HG02588 (cell line): ENCODE measurements around the gene GHR.

ENCODE experiments used
- ATAC-seq: cut with Tn5 transposase; IDR thresholded peaks from one replicate; pipeline ENCODE4 v1.9.1; 2021; ENCODE audit warnings: mild to moderate bottlenecking, moderate library complexity; ENCODE audit not compliant: unreplicated experiment

The GHR gene

DNA sequence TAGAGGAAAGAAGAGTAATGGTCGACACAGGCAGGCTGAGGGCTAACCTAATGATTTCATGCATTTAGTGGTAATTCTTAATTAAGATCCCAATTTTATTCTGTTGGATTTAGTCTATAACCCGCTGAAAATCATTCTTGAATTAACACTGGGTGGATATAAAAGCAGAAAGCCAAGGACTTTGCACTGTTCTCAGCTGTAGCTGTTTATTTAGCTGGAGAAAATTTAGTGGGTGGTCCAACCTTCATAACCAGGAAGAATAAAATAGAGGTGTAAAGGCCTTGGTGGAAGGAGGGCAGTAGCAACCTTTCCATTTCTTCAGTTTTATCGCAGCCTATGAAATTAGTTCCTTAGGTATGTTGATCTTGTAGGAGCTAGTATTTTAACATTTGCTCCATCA is 92.3 kb downstream of the GHR start:
- no peak for ATAC-seq

DNA sequence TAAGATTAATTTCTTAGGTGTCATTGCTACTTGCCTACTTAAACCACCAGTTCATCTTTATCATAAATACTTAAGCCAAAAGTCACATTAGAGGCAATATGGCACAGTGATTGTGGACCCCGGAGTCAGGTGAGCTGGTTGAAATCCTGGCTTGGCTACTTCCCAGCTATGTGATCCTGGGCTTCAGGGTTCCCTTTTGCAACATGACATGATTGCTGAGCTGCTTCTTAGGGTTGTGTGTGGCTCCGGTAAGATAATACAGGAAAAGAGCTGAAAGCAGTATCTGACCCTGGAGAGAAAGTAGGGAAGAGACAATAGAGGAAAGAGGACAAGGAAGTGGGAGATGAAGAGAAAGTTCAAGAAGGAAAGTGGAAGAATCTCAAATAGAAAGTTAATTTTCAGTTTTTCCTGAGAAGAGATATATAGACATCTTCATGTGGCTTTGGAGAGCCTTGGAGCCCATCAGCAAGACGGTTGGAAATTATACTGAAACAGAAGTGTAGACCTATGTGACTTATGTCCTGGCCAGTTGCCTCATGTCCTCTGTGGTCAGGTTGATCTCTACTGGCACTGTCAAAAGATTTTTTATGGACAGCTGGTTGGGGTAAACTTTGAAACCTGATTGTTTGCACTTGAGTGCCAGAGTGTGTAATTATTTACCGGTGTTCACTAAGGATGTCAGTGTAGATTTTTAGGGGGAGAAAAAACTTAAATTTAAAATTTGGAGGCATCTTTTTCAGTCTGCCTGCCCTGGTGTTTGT is 93.2 kb downstream of the GHR start:
- no peak for ATAC-seq

DNA sequence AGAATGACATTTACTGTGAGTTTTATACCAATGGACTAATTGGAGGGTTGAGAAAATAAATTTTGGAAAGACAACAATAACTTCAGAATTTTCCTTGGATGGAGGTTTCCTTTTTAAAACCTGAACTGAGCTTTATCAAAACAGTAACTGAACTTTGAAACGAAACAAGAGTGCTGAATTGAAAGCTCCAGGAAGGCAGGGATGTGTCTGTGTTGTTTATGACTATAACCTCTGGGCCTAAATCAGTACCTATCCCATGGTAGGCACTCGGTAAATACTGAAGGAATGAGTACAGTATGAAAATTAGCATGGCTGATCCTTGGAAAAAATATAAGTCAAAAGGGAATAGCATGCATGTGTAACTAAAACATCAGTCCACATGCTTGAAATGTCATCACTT is 93.9 kb downstream of the GHR start:
- no peak for ATAC-seq

DNA sequence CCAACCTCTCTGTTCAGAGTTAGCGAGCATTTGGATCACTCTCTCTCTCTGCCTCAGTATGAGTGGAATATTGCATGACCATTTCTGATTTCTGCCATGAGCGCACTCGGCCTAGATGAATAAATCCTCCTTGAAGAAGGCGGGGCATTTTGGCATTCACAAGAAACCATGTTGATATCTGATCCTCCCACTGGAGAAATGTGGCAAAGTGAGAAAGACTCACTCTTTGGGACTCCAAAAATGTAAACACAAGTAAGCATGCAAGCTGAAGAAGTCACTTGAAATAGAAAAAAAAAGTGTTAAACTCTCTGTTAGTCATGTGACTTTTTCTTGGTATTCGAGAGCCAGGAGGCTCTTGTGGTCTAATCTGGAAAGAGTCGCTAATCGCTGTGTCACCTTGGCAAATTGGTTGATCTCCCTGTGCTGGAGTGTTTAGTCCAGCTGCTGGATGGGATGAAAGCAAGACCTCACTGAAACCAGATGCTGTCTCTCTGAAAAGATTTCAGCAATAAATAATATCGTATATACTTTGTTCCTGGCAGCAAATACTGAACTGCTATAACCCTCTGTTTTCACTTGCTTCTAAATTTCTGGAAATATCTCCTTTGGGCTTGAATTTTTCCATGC is 95.5 kb downstream of the GHR start:
- ATAC-seq = no peak

DNA sequence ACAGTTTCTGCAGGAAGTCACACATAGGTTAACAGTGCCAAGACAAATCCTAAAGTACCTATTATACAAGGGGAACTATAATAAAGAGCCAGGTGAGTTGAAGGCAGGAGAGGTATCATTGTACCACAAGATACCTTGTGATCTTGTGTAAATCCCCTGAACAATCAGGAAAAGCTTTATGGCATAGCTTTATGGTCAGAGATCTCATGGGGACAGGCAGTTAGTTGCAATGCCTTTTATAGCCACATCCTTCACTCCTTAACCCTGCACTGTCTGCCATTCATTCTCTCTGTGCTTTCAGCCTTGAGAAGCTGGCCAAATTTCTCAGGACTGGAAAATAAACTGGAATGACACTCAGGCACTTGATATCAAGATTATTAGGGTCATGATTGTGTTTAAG is 97.0 kb downstream of the GHR start:
- ATAC-seq = no peak

DNA sequence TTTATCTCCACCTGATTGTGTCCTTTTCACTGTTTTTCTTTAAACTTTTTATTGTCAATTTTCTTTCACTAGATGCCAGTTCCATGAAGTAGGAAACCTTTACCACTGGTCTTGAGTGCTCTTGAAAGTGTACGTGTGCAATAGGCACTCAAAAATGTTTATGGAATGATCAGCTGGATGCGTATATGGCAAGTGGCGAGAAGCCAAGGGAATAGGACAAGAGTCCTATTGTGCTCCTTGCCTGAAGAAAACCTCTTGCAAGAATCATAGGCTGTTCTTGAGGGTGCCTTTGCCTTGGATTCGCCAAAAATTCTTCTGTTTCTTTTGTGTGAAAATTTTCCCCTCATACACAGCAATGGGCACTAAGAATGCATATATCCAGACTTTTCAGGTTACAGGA is 97.7 kb downstream of the GHR start:
- no peak for ATAC-seq

DNA sequence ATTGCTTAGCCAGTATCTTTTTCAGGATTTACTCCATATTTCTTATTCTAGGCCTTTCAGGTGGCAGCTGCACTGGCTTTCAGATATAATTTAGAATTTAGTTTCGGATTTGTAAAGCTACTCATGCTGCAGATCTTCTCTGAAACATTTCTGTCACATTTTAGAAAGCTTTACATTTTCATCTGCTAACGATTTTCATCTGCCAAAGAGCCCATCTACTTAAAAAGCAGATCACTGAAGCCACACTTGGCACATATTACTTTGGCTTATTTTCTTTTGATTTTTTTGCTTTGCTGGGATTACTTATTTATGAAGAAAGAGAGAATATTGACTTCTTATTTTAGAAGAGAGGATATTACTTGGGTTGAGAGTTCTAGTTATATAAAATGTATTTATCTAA is 98.2 kb downstream of the GHR start:
- ATAC-seq = no peak

DNA sequence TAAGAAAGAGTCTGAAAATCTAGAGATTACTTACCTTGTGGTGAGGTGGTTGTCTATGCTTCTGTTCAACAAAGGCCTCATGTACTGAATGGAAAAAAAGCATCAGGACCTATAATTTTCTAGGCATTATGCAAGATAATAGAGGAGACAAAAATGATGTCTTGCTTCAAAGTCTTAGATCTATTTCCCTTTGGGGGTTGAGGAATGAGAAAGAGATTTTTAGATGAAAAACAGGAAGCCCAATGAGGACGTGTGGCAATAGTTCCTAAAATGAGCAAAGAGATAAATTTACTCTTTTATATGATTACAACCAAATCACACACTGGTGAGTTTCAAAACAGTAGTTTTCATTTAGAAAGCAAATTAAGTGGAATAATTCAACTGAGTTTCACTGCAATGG is 99.5 kb downstream of the GHR start:
- ATAC-seq = no peak

DNA sequence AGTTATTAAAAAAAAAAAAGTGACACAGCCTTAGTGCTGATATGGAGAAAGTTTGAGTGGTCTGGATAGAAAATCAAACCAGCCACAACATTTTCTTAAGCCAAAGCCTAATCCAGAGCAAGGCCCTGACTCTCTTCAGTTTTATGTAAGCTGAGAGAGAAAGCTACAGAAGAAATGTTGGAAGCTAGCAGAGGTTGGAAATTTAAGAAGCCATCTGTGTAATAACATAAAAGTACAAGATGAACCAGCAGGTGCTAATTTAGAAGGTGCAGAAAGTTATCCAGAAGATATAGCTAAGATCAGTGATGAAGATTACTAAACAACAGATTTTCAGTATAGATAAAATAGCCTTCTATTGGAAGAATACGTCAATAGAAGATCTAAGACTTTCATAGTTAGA is 102.9 kb downstream of the GHR start:
- ATAC-seq = no peak

DNA sequence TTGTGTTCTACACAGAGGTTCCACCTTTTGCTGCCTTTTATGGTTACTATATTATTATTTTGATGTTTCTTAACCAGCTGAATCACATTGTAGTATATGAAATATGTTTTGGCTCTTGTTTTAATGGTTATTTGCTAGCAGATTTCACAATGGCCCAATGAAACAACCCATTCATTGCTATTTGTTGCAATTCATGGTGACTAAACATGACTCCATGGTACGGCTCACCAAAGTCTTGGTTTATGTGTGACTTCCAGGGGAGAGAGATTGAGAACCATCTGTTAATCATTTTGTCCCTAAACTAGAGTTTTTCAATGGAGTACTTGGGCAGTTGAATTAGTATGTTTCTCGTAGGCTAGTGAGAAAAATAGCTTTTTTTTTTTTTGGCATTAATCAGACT is 108.4 kb downstream of the GHR start:
- ATAC-seq = no peak

DNA sequence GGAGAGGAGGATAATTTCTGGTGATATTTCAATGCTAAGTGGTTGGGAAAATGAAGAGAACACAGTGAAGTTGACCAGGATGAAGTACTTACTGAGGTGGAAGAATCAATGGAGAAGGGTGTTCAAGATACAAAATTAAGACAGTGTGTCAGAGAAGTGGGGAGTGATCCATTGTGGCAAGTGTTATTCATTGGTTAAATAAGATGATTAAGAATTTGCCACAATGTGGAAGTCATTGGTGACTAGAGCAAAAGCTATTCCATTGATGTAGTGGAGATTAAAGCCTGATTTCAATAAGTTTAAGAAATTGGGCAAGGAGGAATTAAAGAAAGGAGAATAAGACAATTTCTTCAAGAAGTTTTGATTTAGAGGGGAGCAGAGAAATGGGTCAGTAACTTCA is 118.9 kb downstream of the GHR start:
- no peak for ATAC-seq

DNA sequence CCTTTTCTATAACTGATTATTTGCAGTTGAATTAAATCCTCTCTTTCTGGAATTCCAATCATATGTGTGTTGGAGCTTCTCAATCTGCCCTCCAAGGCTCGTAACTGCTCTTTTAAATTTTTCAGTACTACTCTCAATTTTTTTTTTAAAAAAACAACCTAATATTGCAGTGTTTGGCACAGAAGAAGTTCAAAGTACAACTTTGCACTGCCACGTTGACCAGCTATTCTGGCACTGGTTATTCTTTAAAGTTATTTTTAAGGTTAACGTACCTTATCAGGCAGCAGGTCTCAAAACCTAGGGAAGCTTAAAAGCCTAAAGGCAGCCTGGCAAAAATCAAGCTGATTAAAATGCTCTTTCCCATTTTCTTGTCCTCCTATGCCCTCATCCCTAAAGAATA is 120.5 kb downstream of the GHR start:
- ATAC-seq = no peak

DNA sequence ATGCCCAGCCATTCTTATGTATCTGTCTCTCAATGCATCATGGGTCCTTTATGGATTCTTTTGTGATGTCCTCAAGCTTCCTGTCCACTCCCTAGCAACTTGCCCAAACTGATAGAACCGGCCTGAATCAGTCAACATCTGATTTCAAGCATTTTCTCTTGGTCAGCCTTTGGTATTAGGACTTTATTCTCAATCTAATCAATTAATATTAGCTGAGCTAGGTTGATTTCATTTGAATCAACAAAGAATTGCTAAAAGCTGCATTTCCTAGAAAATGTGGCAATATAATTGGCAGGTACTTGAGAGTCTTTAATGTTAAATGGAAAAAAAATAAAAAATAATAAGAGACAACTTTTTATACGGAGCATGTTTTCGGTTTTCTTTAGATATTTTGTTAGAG is 121.8 kb downstream of the GHR start:
- no peak for ATAC-seq

DNA sequence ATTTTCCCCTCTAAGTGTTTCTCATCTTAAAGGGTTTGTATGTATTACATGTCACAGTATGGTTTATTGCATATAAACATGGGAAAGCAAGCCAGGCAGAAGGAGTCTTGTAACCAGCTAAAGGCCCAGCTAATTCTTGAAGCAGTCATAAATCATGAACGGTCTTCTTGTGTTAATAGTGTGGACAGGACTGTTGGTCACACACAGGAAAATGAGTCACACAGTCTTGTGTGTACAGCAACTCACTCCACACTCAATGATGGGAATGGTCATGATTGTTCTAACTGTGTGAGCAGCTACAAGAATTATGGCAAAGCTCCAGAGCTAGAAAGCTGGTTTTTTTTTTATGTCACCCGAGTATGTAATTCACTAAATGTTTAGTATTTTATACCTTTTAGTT is 123.9 kb downstream of the GHR start:
- no peak for ATAC-seq

DNA sequence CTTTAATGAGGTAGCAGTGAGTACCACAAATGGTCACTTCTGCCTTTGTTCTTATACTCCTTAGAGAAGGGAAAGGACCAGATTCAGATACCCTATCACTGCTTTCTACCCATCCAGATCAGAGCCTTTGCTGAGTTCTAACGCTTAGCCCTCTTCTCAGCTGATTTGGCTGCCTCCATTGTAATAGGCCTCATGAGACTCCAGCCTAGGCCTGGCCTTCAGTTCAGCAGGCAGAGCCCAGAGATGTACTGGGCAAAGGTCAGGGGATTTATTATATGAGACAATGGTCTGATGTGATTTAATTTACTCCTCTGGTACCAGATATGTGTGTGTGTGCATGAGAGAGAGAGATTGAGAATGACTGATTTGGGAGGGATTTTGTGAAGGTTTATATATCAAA is 124.7 kb downstream of the GHR start:
- ATAC-seq = no peak

DNA sequence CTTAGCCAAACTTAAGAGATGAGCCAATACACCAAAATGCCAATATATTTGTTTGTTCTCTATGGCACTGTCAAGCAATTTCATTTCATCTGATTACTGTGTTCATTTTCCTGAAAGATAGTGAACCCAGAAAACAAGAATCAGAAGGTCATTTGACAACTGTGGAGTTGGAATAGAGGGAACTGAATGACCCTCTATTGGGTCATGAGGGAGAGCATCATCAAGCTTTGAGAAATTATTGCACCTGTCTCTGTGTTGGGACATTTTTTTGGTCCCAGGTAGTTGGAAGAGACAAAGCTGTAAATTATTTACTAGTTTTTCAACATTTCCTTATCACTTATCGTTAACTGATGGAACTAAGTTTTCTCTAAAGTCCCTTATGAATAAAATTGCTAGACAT is 129.4 kb downstream of the GHR start:
- ATAC-seq = no peak

DNA sequence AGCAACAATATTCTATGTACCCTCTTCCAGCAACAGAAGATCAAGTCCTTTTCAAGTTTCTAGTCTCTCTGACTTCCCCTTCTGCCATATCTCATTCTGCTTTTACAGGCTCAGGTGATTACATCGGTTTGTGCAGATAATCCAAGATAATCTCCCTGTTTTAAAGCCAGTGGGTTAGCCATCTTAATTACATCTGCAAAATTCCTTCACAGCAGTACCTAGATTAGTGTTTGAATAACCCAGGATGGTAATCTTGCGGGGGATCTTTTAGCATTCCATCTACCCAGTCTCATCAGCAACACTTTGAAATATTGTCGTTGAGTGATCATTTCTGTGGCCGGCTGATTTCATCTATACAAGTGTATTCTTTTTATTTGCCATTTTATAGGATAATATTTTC is 130.2 kb downstream of the GHR start:
- no peak for ATAC-seq

DNA sequence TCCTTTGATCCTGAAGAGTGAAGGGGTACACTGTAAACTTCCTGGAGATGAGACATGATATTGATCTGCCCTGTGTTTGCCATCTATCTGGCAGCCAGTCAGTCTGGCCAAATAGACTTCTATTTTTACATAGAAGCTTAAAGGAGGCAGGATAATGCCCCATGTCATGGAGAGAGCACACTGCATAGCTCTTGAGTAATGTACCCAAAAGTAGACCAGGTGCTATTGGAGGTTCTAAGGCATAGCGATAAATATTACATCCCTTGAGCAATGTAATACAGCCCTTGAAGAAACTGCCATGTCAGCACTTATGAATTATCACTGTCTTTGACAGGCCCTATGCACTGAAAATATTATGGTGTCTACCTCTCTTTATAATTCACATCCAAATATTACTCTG is 131.8 kb downstream of the GHR start:
- no peak for ATAC-seq

DNA sequence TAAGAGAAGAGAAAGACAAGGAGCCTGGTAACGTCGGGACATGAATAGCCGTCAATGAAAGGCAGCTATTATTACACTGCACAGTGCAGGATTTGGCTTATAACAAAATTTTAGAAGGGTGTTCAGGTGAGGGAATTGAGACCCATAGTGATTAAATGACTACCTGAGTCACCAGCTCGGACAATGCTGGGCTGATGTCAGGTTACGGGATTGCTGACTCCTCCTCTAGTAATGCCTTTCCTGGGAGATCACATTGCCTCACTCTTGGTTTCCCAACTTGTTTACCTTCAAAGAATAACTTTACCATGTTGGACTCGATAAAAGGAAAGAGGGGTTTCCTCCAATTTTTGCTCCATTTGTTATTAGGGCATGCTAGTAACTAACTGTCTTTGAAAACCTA is 132.6 kb downstream of the GHR start:
- ATAC-seq = no peak

DNA sequence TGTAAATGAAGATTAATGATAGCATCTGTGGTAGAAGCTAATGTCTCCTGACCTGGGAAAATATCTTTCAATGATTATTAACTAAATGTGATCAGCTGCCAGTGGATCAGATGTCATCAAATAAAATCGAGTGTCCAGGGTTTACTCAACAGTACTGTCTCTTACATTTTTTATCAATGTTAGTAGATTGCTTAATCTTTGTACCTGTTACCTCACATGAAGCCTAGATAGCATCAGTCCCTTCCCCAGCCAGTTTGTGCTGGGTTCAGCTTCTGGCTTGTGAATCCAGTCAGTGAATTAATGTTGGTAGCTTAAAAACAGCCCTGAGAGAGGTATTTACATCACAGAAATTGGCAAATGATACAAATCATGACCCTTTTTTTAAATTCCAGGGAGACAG is 134.4 kb downstream of the GHR start:
- no peak for ATAC-seq

DNA sequence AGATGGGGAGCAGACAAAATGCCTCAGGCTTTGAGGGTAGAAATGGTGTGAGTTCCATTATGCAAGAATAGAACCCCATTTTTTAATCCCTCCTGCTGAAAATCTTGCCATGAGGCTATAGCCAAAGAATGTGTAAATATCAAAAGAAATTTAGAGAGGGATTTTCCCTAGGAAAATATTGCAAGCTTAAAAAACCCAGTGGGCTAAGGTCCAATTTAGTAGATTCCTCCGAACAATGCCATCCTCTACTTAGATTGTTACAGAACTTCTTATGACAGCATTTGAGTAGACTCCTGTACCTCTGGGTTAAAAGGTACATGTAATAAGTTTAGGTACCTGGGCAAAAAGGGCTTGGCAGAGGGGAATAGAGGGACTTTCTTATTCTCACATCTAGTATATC is 138.4 kb downstream of the GHR start:
- ATAC-seq = no peak

DNA sequence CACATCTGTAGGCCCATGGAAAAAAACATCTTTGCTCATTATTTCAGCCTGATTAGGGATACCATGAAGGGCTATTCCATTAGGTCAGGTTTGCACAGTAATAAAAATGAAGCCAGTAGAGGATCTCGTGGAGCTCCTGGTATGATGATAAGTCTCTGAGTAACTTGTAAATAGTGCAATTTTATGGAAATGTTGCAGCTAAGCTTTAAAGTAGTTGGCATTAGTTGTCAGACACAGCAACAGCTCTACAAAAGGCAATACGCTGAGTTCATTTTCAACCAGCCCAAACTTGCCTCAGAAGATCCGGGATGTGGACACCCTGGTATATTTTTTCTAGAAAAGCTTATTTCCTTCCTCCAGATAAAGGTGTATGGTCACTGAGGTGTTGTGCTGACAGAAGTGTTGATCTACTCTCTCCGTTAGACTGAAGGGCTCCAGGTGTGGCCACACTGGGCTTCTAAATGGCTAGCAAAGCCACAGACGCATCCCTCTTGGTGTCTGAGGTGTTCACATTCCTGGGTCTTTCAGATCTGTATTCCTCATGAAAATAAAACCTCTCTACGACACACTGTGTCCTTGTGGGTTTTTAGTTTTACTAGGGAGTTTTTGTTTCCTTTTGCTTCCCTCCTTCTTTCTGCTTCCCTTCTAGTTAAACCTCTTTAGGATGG is 141.6 kb downstream of the GHR start:
- no peak for ATAC-seq
